ENCODE data around the gene NF2.

DNA sequence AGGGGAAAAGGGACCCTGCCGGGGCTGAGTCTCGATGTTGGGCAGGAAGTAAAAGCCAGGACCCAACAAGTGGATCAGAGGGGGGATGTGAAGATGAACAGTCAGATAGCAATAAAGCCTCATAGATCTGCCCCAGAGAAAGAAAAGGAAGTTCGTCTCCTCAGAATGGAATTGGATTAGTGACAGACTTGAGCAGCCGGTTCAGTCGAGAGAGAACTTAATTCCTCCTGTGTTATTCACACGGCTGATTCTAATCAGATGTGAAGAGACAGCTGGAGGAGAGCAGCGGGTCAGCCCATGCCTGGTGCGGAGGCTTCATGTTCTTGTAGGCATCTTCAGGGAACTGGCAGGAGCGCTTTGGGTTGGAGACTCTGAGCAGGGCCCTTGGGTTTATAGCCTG, 87.0 kb downstream of the NF2 start:
- no peak for TF ChIP-seq CTCF (IDR thresholded peaks at IDR 0.05)
- TF ChIP-seq POLR2A (IDR thresholded peaks at IDR 0.05) = no peak

Measured in testis (tissue), 2 donors.